A549 treated with GW870086 at 1 μM for 4 hours (cell line): ENCODE data around the gene POLR2J. TPM values are rescaled to one million over a fixed set of nuclear protein-coding genes. Genes with fewer than 3 reads are reported as not detected.

Source experiments
- total RNA-seq: library from RNA; stranded (reverse); fragments of 200-300 nt; extraction: Qiagen RNA extraction; gene quantifications from 5 replicates; pipeline ENCODE4 v1.2.3, GENCODE V29; 2022; ENCODE audit warnings: low read depth

The POLR2J gene
- total RNA-seq, result 103 to 112 TPM (median 105 TPM) in 5 replicates

GRCh38 chr7:102478314-102479208, at the start of gene POLR2J:
POLR2J (minus strand) TSS chr7:102478922; CDS start chr7:102478860, 62 bp downstream.

DNA sequence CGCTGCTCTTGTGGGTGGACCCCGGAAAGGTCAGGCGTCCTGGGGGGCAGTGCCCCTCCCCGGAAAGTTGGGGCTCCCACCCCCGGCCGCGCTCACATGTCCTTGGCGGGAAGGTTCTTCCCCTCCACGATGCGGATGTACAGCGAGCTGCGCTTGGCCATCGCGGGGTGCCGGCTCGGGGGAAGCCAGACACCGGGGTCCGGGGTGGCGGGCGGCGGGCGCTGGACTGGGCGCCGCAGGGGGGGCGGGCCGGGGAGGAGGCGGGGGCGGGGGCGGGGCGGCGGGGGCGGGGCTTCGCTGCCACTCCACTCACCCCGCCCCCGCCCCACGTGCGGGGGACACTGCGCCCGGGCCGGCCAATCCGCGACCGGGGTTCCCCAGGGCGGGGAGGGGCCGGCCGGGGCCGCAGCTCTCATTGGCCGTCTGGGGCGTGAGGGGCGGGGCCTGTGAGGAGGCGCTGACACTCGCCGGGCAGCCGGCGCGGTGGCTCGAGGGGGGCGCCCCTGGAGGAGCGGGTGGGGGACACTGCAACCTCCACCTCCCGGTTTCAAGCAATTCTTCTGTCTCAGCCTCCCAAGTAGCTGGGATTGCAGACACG, 38.9 kb upstream of the POLR2J start, which contains the start of gene RASA4B:
TSS of gene RASA4B (minus strand) at position 228 of the 598 bp plus-strand sequence. CDS start at position 161, 67 bp downstream.

DNA sequence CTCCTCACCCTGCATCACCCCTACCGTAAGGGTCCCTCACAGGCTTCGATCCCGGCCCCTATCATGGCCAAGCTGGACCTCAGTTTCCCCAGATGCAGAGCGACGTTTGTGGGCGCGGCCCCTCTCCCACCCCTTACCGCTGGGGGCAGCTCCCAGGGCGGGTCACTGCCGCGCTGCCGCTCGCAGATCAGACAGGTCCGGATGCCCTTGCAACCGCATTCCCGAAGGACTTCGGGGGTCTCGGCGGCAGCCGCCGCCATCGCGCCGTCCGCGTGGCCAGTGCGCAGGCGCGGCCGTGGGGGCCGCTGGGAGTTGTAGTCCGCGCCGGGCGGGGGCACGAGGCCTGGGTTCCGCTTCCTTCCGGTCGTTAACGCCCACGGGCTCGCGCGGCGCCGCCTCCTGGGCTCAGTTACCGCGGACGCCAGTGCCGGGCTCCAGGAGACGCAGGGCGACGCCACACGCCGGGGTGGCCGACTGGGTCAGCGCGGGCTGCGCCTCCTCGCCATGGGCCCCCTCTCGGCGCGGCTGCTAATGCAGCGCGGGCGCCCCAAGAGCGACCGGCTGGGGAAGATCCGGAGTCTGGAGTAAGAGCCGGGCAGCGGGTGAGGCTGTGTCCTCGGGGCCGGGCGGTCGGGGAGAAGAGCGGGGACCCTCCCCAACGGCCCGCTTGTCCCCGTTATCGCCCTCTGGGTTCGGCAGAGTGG, 14.0 kb downstream of the POLR2J start, which contains the start of the genes ALKBH4 and LRWD1:
TSS of gene ALKBH4 (minus strand) at position 287 of the 704 bp plus-strand sequence. CDS start at position 260, 27 bp downstream.
TSS of gene LRWD1 (plus strand) at position 408 of the 704 bp plus-strand sequence. CDS start at position 505, 97 bp downstream.

GRCh38 chr7:102433219-102434038, 45.3 kb downstream of the POLR2J start, which contains the start of gene ORAI2:
ORAI2 (plus strand) TSS chr7:102433575; CDS start chr7:102438957, 5,382 bp downstream.

Other genes starting within 250 kb of the POLR2J start
- 2.1 to 3.8 TPM (median 3.6 TPM) in 5 replicates for gene SH2B2, start 192.1 kb downstream of the POLR2J start, total RNA-seq
- not detected in 5 replicates for gene SPDYE6, start 122.5 kb downstream of the POLR2J start, total RNA-seq
- 21.2 to 24.5 TPM (median 23.0 TPM) in 5 replicates for gene PRKRIP1, start 82.6 kb downstream of the POLR2J start, total RNA-seq
- gene ORAI2, start 45.3 kb downstream of the POLR2J start, total RNA-seq, result 29.7 to 36.7 TPM (median 32.1 TPM) in 5 replicates
- 9.1 to 14.4 TPM (median 11.4 TPM) in 5 replicates for gene ALKBH4, start 14.1 kb downstream of the POLR2J start, total RNA-seq
- 25.5 to 31.2 TPM (median 29.0 TPM) in 5 replicates for gene LRWD1, start 13.9 kb downstream of the POLR2J start, total RNA-seq
- 1.1 to 2.4 TPM (median 2.1 TPM) in 5 replicates for gene RASA4B, start 38.9 kb upstream of the POLR2J start, total RNA-seq
- gene UPK3BL2, start 64.8 kb upstream of the POLR2J start, total RNA-seq, result 1.3 to 3.3 TPM (median 2.3 TPM) in 5 replicates
- gene SPDYE2, start 72.3 kb upstream of the POLR2J start, total RNA-seq, result not detected in 5 replicates
- 14.5 to 41.0 TPM (median 36.3 TPM) in 5 replicates for gene POLR2J3, start 93.7 kb upstream of the POLR2J start, total RNA-seq
- gene RASA4, start 137.8 kb upstream of the POLR2J start, total RNA-seq, result 1.5 to 2.5 TPM (median 1.7 TPM) in 5 replicates
- 8.5 to 20.2 TPM (median 12.7 TPM) in 5 replicates for gene UPK3BL1, start 163.9 kb upstream of the POLR2J start, total RNA-seq
- gene SPDYE2B, start 171.4 kb upstream of the POLR2J start, total RNA-seq, result not detected in 5 replicates
- 0.07 to 0.95 TPM (median 0.30 TPM) in 5 replicates for gene POLR2J2, start 192.7 kb upstream of the POLR2J start, total RNA-seq